HUDEP-2 (cell line): Measurements from ENCODE around the gene CFAP57.
"Not testable (repeated sequence)": the region's sequence is repeated elsewhere in the genome, so short reads cannot be mapped to it uniquely, and the experiment has no call there.

Source experiments
- DNase-seq, 76 experiments: peaks; one replicate each; lab custom pipeline; 2025; ENCODE audit not compliant: unreplicated experiment in 76 of 76; lab: John Stamatoyannopoulos, UW

CFAP57 gene

DNA sequence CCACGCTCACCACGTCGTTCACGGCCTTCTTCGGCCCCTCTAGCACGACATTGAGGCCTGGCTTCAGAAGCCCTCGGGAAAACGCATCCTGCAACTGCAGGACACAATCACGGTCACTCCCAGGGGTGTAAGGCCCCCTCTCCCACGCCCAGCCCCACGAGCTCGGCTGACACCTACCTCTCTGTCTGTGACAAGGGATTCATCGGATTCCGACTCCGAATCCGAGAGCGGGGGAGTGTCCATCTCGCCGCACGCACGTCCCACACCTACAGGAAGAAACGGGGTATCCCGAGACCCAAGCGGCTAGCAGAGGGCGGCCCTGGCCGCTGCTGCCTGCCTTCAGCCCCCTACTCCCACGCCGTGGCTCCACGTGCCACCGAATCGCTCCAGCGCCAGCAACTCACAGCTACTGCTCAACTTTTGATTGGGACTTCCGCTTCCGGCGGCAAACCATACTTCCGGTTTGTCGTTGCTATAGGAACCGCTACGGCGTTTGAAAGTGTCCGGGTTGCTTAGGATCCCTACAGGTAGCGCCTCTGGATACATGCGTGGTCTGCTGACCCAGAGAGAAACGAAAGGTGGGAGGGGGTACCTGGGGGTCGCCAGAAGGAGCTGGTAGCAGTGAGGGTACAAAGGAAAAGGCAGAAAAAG is at the start of gene CFAP57, which contains the start of gene EBNA1BP2:
Gene CFAP57, plus strand, starts transcription at position 455 of the 651 bp plus-strand sequence. CDS start 424 bp downstream, outside the sequence.
Gene EBNA1BP2, minus strand, starts transcription at position 415 of the 651 bp plus-strand sequence. Its CDS starts 172 bp downstream, at position 243.
- peak in 75 of 76 experiments; percentile 40 to 94 (median 84) for DNase-seq

DNA sequence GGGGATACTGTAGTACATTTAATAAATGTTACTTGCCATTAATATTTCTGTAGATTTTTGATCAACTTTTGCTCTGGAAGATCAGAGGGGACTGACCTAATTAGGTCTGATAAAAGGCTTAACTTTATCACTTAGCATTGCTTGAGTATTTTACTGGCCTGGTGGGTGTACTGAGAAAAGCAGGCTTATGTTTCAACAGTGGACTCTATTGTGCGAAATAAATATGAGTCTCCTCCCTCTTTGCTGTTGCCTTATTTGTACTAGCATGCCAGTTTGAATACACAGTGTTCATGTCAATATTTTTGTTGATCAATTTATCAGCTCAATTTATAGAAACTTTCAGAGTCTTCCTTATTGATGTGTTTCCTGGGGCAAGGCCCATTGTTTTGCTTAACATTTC is 49.1 kb upstream of the CFAP57 start:
- no peak for DNase-seq

DNA sequence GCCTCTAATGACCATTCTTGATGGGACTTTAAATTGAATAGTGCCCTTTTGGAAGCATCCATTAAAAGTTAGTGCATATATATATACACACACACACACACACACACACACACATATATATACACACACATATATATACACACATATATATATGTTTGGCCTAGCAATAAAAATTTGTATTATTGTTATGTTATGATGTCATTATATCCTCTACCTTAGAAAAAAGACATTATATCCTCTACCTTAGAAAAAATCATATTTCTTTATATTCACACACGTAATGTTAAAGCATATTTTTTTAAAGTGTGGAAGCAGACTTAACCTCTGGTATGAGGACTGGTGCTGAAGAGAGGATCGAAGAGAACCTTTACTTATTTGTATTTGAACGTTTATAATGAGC is 43.3 kb upstream of the CFAP57 start:
- no peak for DNase-seq

DNA sequence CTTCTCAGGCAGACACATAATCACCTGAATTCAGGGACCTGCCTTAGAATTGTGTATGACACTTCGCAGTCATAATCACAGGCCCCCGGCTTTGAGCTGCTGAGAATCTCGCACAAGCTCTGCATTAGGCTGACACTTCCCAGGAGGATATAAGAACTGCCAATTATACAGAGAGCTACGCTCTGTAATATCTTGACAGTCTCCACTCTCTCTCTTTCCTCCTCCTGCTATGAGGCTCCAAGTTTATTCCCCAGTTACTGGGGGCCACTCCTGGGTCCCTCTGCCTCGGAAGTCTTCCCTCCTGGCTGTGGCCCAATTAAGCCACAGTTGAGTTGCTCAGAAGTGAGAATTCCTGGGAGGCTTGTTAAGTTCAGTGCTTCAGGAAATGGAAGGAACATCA is 42.7 kb upstream of the CFAP57 start:
- no peak for DNase-seq

DNA sequence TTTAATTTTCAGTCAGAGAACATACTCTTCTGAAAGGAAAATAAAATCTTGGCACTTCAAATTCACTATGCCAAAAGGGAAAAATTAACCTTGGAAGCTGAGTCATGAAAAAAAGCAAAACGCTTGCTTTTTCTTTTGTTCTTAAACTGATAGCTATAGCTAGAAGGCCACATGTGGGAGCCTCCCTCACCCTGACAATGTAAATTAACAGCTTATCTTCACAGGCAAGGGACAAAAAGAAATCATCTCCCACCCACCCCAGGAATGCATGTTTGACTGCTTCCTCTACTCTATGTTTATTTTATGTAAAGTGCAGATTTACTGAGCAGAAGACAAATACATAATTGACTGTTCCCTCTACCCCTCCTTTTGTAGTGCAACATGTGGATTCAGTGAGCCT is 38.1 kb upstream of the CFAP57 start:
- DNase-seq: peak in 5 of 76 experiments; percentile 3 to 19 (median 8)

DNA sequence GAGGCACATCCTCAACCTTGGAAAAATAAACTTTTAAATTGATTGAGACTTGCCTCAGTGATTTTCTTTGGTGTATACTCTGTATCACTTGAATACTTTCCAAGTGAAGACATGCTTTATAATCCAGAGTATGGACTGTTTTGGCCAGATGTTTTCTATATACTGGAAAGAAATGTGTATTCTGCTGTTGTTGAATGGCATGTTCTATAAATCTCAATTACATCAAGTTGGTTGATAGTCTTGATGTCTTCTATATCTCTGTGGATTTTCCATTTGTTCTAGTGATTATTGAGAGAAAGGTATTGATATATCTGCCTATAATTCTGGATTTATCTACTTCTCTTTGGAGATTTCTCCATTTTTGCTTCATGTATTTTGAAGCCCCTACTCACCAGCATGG is 37.5 kb upstream of the CFAP57 start:
- DNase-seq: no peak

DNA sequence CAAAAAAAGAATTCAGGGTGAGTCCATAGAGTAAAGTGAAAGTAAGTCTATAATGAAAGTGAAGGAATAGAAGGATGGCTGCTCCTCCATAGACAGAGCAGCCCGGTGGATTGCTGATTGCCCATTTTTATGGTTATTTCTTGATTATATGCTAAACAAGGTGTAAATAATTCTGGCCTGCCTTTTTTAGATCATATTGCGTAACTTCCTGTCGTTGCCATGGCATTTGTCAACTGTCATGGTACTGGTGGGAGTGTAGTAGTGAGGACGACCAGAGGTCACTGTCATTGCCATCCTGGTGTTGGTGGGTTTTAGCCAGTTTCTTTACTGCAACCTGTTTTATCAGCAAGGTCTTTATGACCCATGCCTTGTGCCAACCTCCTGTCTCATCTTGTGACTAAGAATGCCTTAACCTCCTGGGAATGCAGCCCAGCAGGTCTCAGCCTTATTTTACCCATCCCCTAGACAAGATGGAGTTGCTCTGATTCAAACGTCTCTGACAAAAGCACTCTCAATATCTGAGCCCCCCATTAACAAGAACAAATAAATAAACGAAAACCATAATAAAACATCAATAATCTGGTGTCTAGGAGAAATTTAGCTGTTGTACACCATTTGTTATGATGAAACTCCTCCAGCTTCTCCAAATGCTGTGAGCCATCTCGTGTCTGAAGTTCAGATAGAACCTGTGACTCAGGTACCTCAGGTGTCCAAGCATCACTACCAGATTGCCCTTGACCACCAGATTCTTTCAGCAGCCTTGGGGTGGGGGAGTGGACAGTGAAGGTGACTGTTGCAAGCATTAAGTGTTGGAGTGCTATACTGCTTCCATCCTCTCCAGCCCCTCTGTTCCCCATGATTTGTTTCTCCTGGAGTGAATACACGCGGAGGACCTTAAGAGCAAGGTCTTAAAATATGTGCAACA is 36.0 kb upstream of the CFAP57 start:
- DNase-seq: no peak

DNA sequence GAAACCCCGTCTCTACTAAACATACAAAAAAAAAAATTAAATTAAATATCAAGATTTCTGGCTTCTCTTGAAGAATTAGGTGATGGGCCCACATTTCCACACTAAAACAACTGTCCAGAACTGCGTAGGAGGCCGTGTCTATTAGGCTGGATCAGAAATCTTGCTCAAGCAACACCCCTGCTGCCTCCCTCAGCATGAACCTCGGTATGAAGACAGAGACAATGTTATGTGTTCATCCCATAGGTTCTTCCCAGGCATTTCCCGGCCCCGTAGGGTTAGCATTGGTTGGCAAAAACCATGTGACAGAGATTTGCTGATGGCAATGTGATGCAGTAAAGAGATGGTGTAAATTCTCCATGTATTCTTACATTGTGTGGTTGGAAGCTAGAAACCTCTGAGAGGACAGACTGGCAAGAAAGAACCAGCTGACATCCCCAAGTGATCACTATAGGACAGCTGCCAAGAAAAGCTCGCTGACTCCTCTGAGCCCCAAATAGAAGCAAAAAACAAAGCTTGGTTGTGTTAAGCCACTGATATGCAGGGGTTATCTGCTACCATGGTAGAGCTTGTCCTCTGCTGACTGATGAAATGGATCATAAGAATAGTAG is 34.6 kb upstream of the CFAP57 start:
- DNase-seq: peak in 2 of 76 experiments; percentile 6 to 8

DNA sequence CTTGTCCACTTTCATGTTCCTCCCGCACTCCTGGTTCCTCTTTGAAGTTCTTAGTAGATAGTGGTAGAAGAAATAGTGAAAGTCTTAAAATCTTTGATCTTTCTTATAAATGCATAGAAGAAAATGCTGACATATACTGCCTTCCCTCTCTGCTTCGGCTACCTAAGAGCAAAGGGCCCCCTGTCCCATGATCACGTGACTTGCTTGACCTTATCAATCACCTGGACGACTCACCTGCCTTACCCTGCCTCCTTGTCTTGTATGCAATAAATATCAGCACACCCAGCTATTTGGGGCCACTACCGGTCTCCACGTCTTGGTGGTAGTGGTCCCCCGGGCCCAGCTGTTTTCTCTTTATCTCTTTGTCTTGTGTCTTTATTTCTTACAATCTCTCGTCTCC is 32.8 kb upstream of the CFAP57 start:
- not testable (repeated sequence) for DNase-seq

DNA sequence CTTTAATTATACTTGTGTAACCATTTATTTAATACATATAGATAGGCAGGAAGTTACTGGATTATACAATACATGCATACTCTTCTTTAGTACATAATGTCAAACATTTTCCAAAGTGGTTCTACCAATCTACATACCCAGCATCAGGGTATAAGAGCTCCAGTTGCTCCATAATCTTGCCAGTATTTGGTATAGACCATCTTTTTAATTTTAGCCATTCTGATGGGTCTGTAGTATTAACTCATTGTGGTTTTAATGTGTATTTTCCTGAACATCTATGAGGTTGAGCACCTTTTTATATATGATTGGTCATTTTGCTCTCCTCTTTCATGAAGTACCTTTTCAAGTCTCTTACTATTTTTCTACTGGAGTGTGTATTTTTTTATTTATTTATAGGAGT is 32.1 kb upstream of the CFAP57 start:
- DNase-seq: no peak

DNA sequence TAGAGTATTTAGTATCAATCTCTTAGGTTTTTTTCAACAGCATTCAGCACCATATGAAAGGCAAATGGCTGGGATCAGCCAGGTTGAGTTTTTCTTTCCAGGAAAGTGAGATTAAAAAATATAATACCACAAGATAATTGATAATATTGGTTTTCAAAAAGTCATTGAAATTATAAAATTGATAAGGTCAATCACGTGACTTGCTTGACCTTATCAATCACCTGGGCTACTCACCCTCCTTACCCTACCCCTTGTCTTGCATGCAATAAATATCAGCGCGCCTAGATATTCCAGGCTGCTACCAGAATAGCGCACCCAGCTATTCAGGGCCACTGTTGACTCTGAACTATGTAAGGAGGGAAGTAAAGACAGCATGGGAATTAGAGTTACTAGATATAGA is 31.5 kb upstream of the CFAP57 start:
- DNase-seq: no peak

DNA sequence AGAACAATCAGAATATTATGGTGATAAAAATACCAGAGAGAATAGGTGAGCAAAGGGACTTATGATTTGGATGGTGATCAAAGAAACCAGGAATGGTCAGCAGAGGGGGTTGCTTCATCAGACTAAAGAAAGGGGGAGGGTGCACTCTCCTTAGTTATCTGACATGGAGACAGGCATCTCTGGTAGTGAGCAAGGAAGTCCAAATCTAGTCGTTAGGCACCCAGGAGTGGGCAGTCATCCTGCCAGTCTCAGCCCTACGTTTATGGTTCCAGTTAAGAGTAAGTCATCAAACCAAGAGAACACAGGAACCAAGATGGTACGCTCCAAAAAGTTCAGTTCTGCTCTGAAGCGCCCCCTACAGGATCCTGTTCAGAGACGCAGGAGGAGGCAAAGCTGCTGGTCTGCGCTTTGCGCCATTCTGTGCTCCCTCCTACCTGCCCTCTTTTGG is 28.7 kb upstream of the CFAP57 start:
- DNase-seq: peak in 37 of 76 experiments; percentile 1 to 54 (median 17)

DNA sequence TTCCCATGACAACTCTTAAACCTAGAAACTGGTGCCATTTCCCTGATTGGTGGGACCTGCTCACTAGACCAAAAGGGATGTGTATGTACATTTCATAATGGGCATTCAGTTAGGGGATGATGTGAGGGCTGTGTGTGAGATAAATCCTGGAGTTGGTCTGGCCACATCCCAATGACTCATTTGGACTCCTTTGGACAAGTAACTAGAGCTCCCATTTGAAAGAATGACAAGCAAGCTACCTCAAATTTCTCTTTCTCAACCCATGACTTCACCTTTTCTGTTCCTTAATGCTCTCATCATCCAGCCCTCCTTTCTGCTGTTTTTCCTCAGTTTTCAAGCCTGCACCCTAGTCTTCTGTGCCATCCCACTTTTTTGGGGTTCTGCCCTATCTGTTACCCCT is 27.9 kb upstream of the CFAP57 start:
- no peak for DNase-seq

DNA sequence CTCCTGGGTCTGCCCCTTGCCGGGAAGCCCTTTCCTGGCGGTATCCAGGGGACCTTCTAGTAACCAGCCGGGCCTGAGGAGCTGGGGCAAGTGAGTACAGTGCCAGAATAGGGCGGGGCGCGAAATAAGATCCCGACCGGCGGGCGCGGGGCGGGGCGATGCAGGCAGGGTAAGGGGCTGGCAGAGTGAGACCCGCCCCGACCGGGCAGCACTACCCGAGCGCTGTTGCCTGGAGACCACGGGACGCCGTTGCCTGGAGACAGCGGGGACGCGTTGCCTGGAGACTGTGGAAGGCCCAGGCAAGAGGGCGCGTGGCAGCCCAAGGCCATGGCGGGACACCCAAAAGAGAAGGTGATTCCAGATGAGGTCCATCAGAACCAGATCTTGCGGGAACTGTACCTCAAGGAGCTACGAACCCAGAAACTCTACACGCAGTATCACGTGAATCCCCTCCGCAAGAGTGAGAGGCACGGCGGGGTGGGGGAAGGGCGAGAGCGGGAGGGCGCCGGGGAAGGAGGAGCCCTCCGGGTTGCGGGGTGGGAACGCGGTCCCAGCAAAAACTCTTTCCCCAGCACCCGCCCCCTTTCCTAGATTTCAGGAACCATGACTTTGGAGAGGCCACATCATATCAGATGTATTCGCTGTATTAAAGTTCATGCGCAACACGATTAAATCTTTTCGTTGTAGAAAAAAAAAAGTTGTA is 24.4 kb upstream of the CFAP57 start:
- peak in 45 of 76 experiments; percentile 4 to 65 (median 31) for DNase-seq

DNA sequence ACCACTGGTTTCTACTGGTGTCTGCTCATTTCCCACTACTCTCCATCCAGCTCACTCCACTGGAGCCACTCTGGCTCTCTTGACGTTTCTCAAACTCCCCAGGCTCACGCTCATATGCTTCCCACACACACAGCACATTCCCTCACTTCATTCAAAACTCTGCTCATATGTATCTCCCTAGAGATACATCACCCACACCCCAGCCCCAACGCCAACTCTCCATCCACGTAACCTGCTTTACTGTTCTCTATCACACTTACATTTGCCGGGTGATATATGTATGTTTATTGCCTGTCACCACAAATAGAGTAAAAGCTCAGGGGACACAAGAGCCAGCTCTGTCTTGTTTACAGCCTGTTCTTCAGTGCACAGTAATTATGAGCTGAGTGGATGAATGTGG is 22.2 kb upstream of the CFAP57 start:
- no peak for DNase-seq

DNA sequence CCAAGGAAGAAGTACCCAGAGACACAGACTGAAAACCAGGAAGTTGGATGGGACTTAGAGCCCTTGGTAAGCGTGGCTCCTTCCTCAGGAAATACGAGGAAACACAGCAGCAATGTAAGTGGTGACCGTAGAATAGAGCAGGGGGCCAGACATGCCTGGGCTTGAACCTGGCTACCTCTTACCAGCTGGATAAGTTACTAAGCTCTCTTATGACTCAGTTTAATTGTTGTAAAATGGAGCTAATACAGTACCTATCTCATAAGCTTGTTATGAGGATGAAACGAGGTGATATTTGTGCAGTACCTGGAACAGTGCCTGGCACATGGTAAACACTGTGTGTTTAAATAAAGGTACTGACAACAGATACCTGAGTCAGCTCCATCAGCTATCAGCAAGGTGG is 19.3 kb upstream of the CFAP57 start:
- no peak for DNase-seq

DNA sequence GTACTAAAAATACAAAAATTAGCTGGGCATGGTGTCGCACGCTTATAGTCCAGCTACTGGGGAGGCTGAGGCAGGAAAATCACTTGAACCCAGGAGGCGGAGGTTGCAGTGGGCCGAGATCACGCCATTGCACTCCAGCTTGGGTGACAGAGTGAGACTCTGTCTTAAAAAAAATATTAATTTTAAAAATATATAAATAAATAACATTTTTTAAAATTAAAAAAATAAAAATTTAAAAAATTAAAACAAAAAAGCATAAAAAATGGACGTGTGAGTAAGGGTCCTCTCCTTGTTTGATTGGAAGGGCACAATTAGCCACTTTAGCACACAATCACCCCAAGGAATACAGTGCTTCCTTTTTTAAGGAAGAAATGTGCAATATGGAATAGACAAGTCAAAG is 18.7 kb upstream of the CFAP57 start:
- DNase-seq: no peak

DNA sequence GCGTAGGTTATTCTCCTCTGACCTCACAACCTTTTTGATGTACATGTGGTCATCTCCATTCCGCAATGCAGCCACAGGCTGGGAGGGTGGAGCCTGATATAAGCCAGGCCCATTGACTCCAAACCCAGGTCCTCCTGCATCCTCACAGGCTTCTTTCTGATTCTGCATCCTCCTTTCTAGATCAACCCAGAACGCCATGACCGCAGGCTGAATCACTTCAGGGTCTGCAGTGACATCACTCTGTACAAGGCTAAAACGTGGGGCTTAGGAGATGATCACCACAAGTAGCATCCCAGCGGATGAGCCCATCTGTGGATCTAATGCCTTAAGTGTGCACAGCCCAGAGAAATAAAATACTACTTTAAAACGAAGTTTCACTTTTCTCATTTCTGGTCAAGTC is 16.1 kb upstream of the CFAP57 start:
- DNase-seq: no peak

DNA sequence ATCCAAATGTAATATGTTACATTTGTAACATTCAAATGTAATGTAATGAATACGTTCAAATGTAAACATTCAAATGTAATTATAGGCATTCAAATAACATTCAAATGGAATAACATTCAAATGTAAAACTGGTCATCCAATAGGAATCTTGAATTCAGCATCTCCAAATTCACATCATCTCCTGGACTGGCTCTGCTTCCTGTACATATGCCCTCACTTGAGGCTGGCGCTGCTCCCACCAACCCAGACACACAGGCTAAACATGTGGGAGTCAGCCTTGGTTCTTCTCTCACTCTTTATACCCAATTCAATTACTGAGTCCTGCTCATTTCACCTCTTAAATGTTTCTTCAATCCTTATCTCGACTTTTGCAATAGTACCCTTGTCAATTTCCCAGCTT is 7.0 kb upstream of the CFAP57 start:
- no peak for DNase-seq

DNA sequence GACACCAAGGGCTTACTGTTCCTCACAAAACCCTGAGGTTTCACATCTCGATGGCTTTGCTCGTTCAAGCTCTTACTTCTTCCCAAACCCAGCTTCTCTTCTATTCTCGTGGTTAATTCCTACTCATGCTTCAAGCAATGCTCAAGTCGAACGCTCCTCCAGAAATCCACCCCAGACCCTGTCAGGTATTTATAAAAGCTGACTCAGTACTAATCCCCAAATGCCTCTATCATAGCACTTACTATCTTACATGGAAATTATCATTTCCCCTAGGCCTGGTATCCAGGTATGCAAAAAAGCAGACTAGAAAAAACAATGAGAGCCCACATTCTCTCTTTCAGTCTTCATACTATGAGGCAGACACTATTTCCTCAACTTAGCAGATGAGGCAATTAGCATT is 6.4 kb upstream of the CFAP57 start:
- DNase-seq: no peak
